Left ventricle myocardium inferior (tissue), 1 donor: ENCODE measurements around the gene URM1. TPM values are rescaled to one million over a fixed set of nuclear protein-coding genes. Genes with fewer than 3 reads are reported as not detected.

Source experiments
- DNase-seq: peaks from one replicate; pipeline ENCODE4 v3.0.0-alpha.2; 2020
- H3K27ac ChIP-seq: fragments of 200-600 bp; replicated peaks from 2 replicates; pipeline ENCODE4 v1.8.0; 2021
- H3K27me3 ChIP-seq: fragments of 200-600 bp; 2 replicates; pipeline ENCODE4 v1.8.0; 2021; ENCODE audit warnings: low read depth
- H3K36me3 ChIP-seq: fragments of 200-600 bp; 2 replicates; pipeline ENCODE4 v1.8.0; 2021
- H3K4me1 ChIP-seq: fragments of 200-600 bp; 2 replicates; pipeline ENCODE4 v1.8.0; 2021
- H3K4me3 ChIP-seq: fragments of 200-600 bp; 2 replicates; pipeline ENCODE4 v1.8.0; 2021; ENCODE audit warnings: mild to moderate bottlenecking, moderate library complexity
- H3K9me3 ChIP-seq: fragments of 200-600 bp; replicated peaks from 2 replicates; pipeline ENCODE4 v1.8.0; 2021
- intact Hi-C: fragments of 100-400 bp; cut with micrococcal nuclease; formaldehyde crosslinking; loops from one replicate; pipeline ENCODE4 v1.11.0; 2022
- total RNA-seq: library from RNA; stranded (reverse); fragmentation: NEBNext Ultra II Directional; extraction: Animal tissue kit (Norgen Biotek cat#: 25700); gene quantifications from one replicate; pipeline ENCODE4 v1.2.1, GENCODE V29; 2021
- TF ChIP-seq, protein P1 (sequence below): fragments of 200-600 bp; IDR thresholded peaks from 2 replicates; pipeline ENCODE4 v1.8.0; 2021; ENCODE audit warnings: antibody characterized with exemption, mild to moderate bottlenecking, borderline replicate concordance
- donor health status: DM: no; HTN: yes; CAD: no; lungs with severe emphysema.

URM1 gene
- total RNA-seq, 1 donor from 2014 or later: 57.0 TPM

DNA sequence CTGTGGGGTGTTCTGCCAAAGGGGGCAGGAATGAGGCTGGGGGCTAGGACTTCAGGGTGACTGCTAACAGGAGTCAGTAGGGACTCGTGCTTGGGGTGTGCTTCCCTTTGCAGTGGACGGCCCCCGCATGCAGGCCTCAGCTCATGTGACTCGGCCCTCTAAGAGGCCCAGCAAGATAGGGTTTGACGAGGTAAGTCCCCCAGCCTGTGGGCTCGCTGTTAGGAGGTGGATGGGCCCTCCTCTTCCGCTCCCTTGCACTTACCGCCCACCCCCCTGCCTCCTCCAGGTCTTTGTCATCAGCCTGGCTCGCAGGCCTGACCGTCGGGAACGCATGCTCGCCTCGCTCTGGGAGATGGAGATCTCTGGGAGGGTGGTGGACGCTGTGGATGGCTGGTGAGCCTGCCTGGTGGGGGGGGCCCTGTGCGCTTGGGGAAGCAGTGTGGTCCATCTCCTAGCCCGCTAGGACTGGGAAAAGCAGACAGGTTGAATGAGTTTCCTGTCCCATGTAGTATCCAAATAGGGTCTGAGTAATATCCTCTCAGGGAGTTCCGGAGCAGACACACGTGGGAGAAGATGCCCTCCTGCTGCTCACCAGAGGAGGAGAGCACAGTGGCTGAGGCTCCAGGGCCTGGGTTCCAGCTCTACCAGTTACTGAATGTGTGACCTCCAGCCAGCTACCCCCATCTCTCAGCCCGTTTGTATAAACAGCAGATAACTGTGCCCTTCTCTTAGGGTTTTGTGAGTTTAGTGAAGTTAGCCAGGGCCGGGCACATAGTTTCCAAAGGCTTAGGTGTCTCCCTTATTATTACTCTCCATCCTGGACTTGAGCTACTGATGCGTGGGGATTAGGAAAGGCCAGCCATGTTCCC, 57.7 kb downstream of the URM1 start:
- intact Hi-C loops: no loop called here
- Histone ChIP-seq H3K36me3 (no peaks in the 10 kb centered on the region), H3K27me3 (no peaks in the 10 kb centered on the region), H3K4me3 (no peak overlapping the region), H3K9me3 (no peaks in the 10 kb centered on the region), H3K4me1 (no peaks in the 10 kb centered on the region), H3K27ac (no peak overlapping the region)
- TF ChIP-seq, protein P1, sequence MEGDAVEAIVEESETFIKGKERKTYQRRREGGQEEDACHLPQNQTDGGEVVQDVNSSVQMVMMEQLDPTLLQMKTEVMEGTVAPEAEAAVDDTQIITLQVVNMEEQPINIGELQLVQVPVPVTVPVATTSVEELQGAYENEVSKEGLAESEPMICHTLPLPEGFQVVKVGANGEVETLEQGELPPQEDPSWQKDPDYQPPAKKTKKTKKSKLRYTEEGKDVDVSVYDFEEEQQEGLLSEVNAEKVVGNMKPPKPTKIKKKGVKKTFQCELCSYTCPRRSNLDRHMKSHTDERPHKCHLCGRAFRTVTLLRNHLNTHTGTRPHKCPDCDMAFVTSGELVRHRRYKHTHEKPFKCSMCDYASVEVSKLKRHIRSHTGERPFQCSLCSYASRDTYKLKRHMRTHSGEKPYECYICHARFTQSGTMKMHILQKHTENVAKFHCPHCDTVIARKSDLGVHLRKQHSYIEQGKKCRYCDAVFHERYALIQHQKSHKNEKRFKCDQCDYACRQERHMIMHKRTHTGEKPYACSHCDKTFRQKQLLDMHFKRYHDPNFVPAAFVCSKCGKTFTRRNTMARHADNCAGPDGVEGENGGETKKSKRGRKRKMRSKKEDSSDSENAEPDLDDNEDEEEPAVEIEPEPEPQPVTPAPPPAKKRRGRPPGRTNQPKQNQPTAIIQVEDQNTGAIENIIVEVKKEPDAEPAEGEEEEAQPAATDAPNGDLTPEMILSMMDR: no peak
- no peak for DNase-seq

DNA sequence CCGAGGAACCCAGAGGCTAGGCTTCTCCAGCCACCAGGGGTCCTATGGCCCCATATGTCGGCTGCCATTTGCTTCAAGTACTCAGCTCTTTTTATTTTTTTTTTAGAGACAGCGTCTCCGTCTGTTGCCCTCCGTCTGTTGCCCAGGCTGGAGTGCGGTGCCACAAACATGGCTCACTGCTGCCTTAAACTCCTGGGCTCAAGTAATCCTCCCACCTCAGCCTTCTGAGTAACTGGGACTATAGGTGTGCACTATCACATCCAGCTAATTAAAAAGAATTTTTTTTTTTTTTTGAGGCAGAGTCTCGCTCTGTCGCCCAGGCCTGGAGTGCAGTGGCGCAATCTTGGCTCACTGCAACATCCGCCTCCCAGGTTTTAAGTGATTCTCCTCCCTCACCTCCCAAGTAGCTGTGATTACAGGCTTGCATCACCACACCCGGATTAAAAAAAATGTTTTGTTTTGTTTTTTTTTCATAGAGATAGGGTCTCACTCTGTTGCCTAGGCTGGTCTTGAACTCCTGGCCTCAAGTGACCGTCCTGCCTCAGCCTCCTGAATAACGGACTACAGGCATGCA, 58.4 kb downstream of the URM1 start:
- Histone ChIP-seq H3K36me3 (no peaks in the 10 kb centered on the region), H3K27me3 (no peaks in the 10 kb centered on the region), H3K4me1 (no peaks in the 10 kb centered on the region), H3K4me3 (no peak overlapping the region), H3K27ac (no peak overlapping the region), H3K9me3 (no peaks in the 10 kb centered on the region)
- DNase-seq: no peak
- intact Hi-C loops: no loop called here
- TF ChIP-seq, protein P1: no peak

DNA sequence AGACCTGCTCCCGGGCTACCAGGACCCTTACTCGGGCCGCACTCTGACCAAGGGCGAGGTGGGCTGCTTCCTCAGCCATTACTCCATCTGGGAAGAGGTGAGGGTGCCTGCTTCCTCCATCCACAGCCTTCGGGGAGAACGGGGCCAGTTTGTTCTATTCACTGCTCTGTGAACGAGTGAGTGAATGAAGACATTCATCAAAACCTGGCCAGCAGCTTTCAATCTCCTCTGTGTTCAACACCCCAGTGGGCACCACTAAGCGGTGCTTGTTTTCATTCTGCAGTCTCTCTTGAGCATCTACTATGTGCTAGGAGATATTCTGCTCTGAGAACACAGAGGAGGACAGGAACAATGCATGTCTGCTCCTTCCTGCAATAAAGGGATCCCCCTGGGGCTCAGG, 60.0 kb downstream of the URM1 start:
- no peak for DNase-seq
- intact Hi-C loops: no loop called here
- TF ChIP-seq, protein P1: no peak
- no peaks in the 10 kb centered on the region for H3K36me3 ChIP-seq
- no peak overlapping the region for H3K4me3 ChIP-seq
- H3K4me1 ChIP-seq: no peaks in the 10 kb centered on the region
- H3K27ac ChIP-seq: no peak overlapping the region
- H3K27me3 ChIP-seq: no peaks in the 10 kb centered on the region
- H3K9me3 ChIP-seq: no peaks in the 10 kb centered on the region

GRCh38 chr9:128434340-128434739, 63.2 kb downstream of the URM1 start:
- no peak for DNase-seq
- TF ChIP-seq, protein P1: no peak
- Histone ChIP-seq H3K36me3 (no peaks in the 10 kb centered on the region), H3K27me3 (no peaks in the 10 kb centered on the region), H3K27ac (no peak overlapping the region), H3K4me1 (peaks cover 8% of the 10 kb centered on the region), H3K4me3 (no peak overlapping the region), H3K9me3 (no peaks in the 10 kb centered on the region)
- intact Hi-C loops: no loop called here

DNA sequence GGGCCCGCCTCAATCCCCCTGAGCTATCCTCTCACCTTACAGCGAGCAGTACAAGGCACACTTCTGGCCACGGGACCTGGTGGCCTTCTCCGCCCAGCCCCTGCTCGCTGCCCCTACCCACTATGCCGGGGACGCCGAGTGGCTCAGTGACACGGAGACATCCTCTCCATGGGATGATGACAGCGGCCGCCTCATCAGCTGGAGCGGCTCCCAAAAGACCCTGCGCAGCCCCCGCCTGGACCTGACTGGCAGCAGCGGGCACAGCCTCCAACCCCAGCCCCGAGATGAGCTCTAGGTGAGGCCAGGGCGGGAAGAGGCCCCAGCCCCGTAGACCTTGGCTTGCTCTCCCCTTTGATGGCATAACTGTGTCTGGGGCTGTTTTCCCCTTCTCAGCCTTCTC, 64.4 kb downstream of the URM1 start:
- no peak overlapping the region for H3K27ac ChIP-seq
- H3K4me3 ChIP-seq: no peak overlapping the region
- peaks cover 8% of the 10 kb centered on the region for H3K4me1 ChIP-seq
- H3K9me3 ChIP-seq: no peaks in the 10 kb centered on the region
- no peak for DNase-seq
- H3K36me3 ChIP-seq: no peaks in the 10 kb centered on the region
- H3K27me3 ChIP-seq: no peaks in the 10 kb centered on the region
- intact Hi-C loops: no loop called here
- TF ChIP-seq, protein P1: no peak
